8988T (cell line): Measurements from ENCODE around the gene RNF150.

Source experiments
- DNase-seq: peaks from one replicate; pipeline ENCODE4 v3.0.0; 2011

The RNF150 gene

GRCh38 chr4:141021397-141022110 is 111.7 kb downstream of the RNF150 start:
- no peak for DNase-seq

DNA sequence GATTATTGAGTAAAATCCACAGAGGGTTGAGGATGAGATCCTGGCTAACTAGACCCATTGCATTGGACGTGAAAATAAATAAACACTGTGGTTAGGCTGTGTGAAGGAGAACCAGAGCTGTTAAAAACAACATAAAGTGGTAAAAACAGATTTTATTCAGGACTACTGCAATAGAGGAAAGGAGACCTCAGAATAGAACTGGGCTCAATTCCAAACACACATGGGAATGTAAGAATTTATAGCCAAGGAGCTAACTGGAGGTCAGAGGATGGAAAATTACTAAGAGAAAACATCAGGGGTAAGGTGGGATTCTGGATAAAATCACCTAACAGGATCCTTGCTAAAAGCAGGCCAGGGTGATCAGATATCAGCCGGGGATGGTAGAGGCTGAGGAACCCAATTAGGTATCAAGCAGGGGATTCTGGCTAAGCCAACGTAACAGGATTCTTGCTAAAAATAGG is 112.4 kb downstream of the RNF150 start:
- DNase-seq, result no peak

DNA sequence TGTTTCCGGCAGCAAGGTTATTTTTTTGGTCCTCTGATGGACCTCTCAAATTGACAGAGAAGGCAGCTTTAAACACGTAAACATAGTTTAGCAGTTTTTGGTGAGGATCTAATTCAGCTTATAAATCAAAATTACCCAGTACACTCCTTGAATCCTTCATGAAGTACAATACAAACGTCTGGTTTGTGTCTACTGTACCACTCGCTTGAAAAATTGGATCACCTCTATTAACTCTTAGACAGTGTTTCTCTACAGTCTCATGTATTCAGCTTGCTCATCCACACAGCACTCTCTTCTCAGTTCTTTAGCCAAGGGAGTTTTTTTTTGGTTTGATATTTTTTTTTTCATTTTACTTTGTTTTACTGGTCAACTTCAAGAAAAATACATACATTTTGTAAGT is 113.5 kb downstream of the RNF150 start:
- DNase-seq, result no peak

DNA sequence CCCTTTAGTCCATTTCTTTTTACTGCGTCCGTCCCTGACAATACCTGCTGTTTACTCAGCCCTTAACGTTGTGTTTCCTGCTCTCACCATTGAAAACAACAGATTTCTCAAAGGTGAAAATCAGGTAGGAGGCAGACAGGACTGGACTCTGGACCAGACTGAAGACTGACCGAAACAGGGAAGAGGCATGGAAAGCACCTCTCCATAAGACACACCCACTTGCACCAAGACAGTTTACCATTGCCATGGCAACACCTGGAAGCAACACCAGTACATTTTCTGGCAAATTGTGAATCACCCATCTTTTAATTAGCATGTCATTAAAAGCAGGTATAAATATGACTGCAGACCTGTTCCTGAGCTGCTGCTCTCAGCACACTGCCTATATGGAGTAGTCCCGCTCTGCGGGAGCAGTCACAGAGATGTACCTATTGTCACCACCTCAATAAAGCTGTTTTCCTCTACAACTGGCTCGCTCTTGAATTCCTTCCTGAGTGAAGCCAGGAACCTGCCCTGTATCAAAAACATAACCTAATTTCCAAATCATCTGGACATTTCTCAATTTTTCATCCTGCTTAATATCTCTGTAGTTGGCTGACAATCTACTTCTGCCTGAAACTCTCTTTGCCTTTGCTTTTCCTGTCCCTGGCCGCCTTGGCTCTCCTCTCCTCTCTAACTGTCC is 117.0 kb downstream of the RNF150 start:
- no peak for DNase-seq

- no peak for DNase-seq
These were observed 119.4 kb downstream of the RNF150 start for GRCh38 chr4:141013899-141014298.

- DNase-seq, result no peak
These were observed 121.4 kb downstream of the RNF150 start for GRCh38 chr4:141011901-141012315.

DNA sequence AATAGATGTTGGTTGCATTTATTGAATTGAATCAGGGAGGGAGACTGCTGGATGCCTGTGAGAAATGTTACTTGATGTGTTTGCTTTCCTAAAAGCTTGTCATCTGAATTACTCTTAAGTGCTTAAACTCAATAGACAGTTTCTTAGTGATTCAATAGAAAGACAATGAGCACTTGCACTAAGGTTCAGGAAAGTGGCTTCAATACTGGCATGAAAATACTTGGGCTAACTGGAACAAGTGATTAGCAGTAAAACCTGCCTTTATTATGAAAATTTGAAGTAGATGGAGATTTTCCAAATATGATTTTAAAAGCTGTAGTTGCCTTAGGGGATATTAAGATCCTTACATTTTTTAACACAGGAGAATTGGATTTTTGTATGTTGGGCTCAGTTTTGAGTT is 123.3 kb downstream of the RNF150 start:
- DNase-seq, result no peak

DNA sequence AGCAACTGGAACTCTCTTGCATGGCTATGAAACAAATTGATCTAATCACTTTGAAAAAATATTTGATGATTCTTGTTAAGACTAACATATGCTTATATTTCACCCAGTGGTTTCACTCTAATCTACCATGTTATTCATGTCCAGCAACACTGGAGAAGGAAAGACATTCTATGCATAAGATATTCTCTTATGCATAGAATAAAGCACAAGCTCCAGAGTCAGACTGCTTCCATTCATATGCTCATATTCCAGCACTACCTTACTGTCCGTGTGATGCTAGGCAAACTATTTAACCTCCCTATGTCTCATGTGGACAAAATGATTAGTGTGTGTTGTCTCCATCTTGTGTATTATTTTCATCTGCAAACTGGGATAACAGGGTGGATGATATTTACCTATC is 124.1 kb downstream of the RNF150 start:
- DNase-seq, result no peak

DNA sequence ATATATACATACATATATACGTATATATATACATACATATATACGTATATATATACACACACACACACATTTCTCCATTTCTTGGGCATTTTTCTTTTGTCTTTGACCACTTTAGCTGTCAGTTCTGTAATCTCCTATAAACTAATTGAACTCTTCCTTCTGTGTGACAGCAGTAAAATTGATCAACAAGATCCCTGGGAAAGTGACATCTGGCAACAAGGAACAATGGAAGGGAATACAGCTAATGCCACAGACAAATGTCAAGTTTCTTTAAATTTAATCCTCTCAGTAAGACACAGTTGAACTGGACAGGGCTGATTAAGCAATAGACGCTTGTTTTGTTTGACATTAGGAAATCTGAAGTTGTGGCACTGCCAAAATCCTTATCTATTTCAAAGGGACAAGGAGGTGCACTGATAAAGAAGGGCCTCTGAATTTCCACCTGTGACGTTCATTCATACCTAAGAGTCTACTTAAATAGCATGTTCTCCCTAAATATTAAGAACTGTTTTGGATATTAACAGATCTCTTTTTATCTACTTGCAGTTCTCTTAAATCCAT is 126.9 kb downstream of the RNF150 start:
- DNase-seq, result no peak

- no peak for DNase-seq
These were observed 128.4 kb downstream of the RNF150 start for GRCh38 chr4:141004823-141005222.

DNA sequence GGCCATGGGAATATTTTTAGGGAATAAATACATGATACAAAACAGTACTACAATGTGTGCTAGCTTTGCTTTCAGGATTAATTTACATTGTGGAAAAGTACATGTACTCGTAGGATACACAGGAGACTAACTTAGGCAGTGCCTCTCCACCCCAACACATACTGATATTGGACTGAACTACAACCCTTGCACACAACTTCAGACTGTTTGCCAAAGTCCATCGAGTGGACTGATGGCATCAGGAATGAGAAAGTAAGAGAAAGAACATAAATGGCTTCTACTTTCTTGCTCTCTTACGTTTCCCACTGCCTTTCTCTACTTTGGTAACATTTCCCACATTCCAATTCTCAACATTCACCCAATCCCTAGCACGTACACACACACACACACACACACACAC is 130.1 kb downstream of the RNF150 start:
- DNase-seq, result no peak

GRCh38 chr4:141002323-141002805 is 130.9 kb downstream of the RNF150 start:
- no peak for DNase-seq

GRCh38 chr4:140996766-140997165 is 136.5 kb downstream of the RNF150 start:
- DNase-seq, result no peak

- DNase-seq, result no peak
These were observed 138.2 kb downstream of the RNF150 start for GRCh38 chr4:140995058-140995457.

DNA sequence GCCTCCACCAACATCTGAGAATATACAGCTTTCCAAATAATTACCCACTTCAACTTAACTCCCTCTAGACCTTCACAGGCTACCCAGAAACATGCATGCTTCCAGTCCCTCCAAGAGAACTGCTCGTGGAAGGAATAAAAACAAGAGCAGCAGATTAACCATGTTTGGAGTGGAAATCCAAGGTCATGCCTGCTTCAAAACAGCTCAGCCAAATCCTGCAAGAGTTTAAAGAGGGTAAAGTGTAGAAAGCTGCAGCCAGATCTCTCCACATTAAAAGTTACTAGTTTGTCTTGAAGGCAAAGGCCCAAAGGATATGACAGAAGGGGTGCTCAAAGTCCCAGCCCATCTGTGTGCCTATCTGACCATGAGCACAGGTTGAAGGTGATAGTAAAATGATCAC is 139.3 kb downstream of the RNF150 start:
- no peak for DNase-seq

- DNase-seq, result no peak
These were observed 139.9 kb downstream of the RNF150 start for GRCh38 chr4:140993370-140993769.

DNA sequence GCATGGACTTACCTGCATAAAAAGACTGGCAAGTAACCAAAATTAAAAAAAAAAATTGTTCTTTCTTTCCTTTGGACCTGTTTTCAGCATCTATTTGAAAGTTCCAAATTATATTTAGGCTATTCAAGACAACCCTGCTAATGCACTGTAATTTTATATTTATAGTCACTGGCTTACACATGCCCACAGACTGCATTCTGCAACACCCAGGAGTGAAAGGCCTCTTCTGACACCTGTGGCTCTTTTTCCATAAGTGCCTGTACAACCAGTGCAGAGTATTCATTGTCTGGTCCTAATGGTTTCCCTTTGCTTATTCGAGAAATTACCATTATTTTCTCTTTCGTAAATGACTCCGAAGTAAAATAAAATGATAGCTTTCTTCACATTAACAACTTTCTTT is 143.3 kb downstream of the RNF150 start:
- DNase-seq, result no peak

DNA sequence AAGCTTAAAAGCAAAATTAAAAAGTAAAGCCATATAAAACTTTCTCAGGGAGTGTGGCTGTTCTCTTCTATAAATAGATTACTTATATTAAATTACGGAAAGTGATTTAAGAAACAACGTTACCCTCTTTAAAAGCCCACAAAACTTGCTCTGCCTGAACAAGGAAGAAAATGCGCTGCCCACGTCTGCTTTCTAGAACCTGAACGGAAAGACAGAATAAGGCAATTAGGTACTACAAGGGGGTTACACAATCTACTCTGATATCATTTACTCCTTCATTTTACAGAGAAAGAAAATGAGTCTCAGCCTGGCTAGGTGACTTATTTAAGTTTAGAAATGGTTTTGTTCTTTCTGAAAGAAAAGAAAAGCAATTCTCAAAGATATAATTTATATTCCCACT is 147.2 kb downstream of the RNF150 start:
- DNase-seq, result no peak

DNA sequence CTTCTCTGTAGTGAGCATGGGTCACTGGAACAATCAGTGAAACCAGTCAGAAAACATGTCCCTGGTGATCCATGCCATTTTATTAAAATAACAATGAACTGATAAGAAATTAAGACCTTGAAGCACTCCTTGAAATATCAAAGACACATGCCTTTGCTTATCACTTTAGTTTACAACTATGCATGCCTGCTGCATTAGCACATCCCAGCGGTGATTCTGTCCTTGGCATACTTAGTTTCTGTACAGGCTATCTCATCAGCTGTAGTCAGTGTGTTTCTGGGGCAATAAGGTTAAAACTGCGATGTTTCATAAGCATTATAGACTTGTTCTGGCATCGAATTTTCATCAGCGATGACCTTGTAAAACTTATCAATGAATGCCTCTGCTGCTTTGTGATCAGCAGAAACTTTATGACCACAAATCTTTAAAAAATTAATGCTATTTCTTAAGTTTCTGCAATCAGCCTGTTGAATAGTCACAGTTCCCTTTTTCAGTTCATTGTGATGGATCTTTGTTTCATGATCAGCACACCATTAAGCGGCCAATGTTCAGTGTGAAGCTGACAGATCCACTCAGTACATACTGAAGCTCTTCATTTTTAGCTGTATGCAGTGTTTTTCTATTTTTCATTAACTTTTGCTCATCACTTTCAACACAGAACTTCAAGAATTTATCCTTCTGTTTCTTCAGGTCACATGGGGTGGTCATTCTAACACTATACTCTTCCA is 150.5 kb downstream of the RNF150 start:
- no peak for DNase-seq

- no peak for DNase-seq
These were observed 152.7 kb downstream of the RNF150 start for GRCh38 chr4:140980426-140981200.

- DNase-seq, result no peak
These were observed 156.5 kb downstream of the RNF150 start for GRCh38 chr4:140976768-140977167.

DNA sequence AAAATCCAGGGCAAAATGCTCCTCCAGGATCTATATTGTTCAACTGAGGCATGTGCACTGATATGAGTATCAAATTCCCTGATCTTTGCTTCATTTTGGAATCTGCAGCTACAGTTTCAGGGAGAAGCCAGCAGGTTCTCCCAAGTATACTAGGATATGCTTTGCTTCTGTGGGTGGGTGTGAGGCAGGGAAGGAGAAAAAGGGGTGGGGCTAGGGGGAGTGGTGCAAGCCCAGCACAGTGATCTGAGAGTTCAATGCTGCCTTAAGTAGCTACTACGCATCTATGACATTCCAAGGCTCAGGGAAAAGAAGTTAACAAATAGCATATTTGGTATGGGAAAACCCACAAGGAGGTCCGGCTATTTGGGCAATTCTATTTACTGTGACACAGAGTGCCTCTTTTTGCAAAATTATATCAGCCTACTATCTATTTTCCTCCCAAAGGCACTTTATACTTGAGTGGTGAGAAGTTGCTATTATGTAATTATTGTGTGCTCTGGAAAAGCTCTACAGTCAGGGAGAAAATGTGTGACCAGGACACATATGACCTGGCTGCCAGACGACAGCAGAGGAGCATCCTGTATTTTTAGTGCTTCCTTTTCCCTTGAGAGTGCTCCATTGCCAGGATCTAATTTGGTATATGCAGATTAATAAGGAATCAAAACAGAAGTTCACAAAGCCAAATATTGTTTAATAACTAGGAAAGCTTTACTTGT is 162.0 kb downstream of the RNF150 start:
- DNase-seq, result no peak
